Activated CD8-positive, alpha-beta memory T cell treated with anti-CD3 and anti-CD28 coated beads, Interleukin-2, amount 50 U/mL, for 24 hours (primary cell): ENCODE results near the gene DYRK3.
"Not testable (repeated sequence)": the region's sequence is repeated elsewhere in the genome, so short reads cannot be mapped to it uniquely, and the experiment has no call there.

Source experiments
- DNase-seq: peaks from one replicate; pipeline ENCODE4 v3.0.0-alpha.2; 2020; ENCODE audit errors: extremely low read depth

The DYRK3 gene

GRCh38 chr1:206631085-206631509 is 4.2 kb upstream of the DYRK3 start:
- DNase-seq, result no peak

- DNase-seq, result no peak
These were observed 1.6 kb upstream of the DYRK3 start for GRCh38 chr1:206633708-206634121.

- DNase-seq, result no peak
These were observed 814 bp upstream of the DYRK3 start for GRCh38 chr1:206634365-206635079.

GRCh38 chr1:206635978-206636345 is 626 bp downstream of the DYRK3 start:
- DNase-seq, result no peak

GRCh38 chr1:206636671-206637070 is 1.3 kb downstream of the DYRK3 start:
- no peak for DNase-seq

GRCh38 chr1:206637605-206638004 is 2.3 kb downstream of the DYRK3 start:
- no peak for DNase-seq

- not testable (repeated sequence) for DNase-seq
These were observed 6.7 kb downstream of the DYRK3 start for GRCh38 chr1:206642074-206642473.

GRCh38 chr1:206643118-206643698 is 7.9 kb downstream of the DYRK3 start:
- DNase-seq, result no peak

GRCh38 chr1:206646504-206646903 is 11.2 kb downstream of the DYRK3 start:
- no peak for DNase-seq

GRCh38 chr1:206647224-206647623 is 11.9 kb downstream of the DYRK3 start:
- DNase-seq, result no peak

GRCh38 chr1:206649261-206649921 is 14.1 kb downstream of the DYRK3 start:
- no peak for DNase-seq

GRCh38 chr1:206651014-206651413 is 15.7 kb downstream of the DYRK3 start:
- no peak for DNase-seq

GRCh38 chr1:206651958-206652890 is 16.9 kb downstream of the DYRK3 start:
- no peak for DNase-seq

GRCh38 chr1:206653715-206654459 is 18.6 kb downstream of the DYRK3 start:
- DNase-seq, result no peak

- no peak for DNase-seq
These were observed 19.5 kb downstream of the DYRK3 start for GRCh38 chr1:206654828-206655227.

- DNase-seq, result no peak
These were observed 20.1 kb downstream of the DYRK3 start for GRCh38 chr1:206655471-206655882.

- no peak for DNase-seq
These were observed 21.6 kb downstream of the DYRK3 start for GRCh38 chr1:206656936-206657335.

GRCh38 chr1:206657751-206658150 is 22.4 kb downstream of the DYRK3 start:
- DNase-seq, result no peak

GRCh38 chr1:206658264-206658980 is 23.1 kb downstream of the DYRK3 start:
- no peak for DNase-seq

GRCh38 chr1:206658981-206659273 is 23.6 kb downstream of the DYRK3 start:
- DNase-seq, result no peak

GRCh38 chr1:206660136-206660535 is 24.8 kb downstream of the DYRK3 start:
- DNase-seq, result no peak
